Measurements from ENCODE around the gene RRP12. TPM values are rescaled to one million over a fixed set of nuclear protein-coding genes. Genes with fewer than 3 reads are reported as not detected.

RRP12 gene
- total and polyA plus RNA-seq, 2 of the 4 experiments (the other 2 are of a cell fraction), result 21.5 to 23.3 TPM

DNA sequence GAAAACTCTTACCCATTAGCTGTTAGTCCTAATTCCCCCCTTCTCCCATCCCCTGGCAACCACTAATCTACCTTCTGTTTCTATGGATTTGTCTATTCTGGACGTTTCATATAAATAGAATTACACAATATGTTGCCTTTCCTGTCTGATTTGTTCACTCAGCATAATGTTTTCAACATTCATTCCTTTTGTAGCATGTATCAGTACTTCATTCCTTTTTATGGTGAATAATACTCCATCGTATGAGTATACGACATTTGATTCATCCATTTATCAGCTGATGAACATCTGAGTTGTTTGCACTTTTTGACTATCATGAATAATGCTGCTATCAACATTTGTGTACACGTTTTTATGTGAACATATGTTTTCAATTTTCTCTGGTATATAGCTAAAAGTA is 86.5 kb downstream of the RRP12 start:
- ChIA-PET POLR2A (ENCODE audit: unreplicated experiment) (no interaction called here), CTCF (interaction anchor here (1.1 kb wide), 1 partner anchor 13 kb away, joined by 3 read pairs; no protein-coding TSS in a partner anchor)
- Histone ChIP-seq H3K23ac (ENCODE audit: low read depth, low read length) (no peak overlapping the region), H3K18ac (ENCODE audit: low read depth, low read length) (no peak overlapping the region), H4K91ac (ENCODE audit: insufficient read depth, low read depth, low read length) (no peak overlapping the region), H4K20me1 (ENCODE audit: insufficient read depth, low read length) (no peaks in the 10 kb centered on the region), H2AFZ (replicated peaks; ENCODE audit: low read length, poor library complexity) (no peak overlapping the region), H2AK9ac (replicated peaks; ENCODE audit: low read depth, low read length, poor library complexity) (no peak overlapping the region), H3K27me3 (ENCODE audit: control insufficient read depth, insufficient read depth, low read length) (no peaks in the 10 kb centered on the region), H2BK120ac (ENCODE audit: low read depth, low read length) (no peak overlapping the region), H3K4me2 (ENCODE audit: low read depth, low read length) (no peak overlapping the region), H3K56ac (ENCODE audit: extremely low read depth, insufficient read depth, low read length) (no peak overlapping the region), H3K4ac (ENCODE audit: low read depth, low read length) (no peak overlapping the region), H3K79me1 (ENCODE audit: low read depth in 1 of 2, low read length in 2 of 2) (no peaks in the 10 kb centered on the region), H4K8ac (ENCODE audit: low read depth in 2 of 2, low read length in 2 of 2) (no peak overlapping the region), H3K36me3 (ENCODE audit: control insufficient read depth, insufficient read depth, low read length) (no peaks in the 10 kb centered on the region), H4K5ac (ENCODE audit: low read depth, low read length) (no peak overlapping the region), H3K9ac (ENCODE audit: low read depth, low read length) (no peak overlapping the region), H3K27ac (ENCODE audit: insufficient read depth, low read length) (no peak overlapping the region), H2BK5ac (ENCODE audit: low read depth, low read length, poor library complexity, severe bottlenecking) (no peak overlapping the region), H2AK5ac (ENCODE audit: low read depth, low read length) (no peak overlapping the region), H3K14ac (replicated peaks; ENCODE audit: low read depth, low read length) (no peak overlapping the region), H3K9me1 (ENCODE audit: insufficient read depth, low read length) (no peaks in the 10 kb centered on the region), H2BK15ac (ENCODE audit: low read depth, low read length) (no peak overlapping the region), H3K4me1 (ENCODE audit: control insufficient read depth, insufficient read depth, low read length) (no peaks in the 10 kb centered on the region), H3K4me3 (ENCODE audit: insufficient read depth, low read depth, low read length) (no peak overlapping the region), H2BK20ac (ENCODE audit: low read depth, low read length) (no peak overlapping the region), H3K9me3 (ENCODE audit: control insufficient read depth, insufficient read depth, low read length) (no peaks in the 10 kb centered on the region)
- ATAC-seq (ENCODE audit: low read depth), result no peak
- in situ Hi-C loops (cut with MboI; ENCODE audit: low sequenced_read_pairs), result no loop called here
- TF ChIP-seq RCOR1 (IDR thresholded peaks at IDR 0.05; ENCODE audit: insufficient replicate concordance, low read length), result no peak
- TF ChIP-seq MXI1 (IDR thresholded peaks at IDR 0.05; ENCODE audit: borderline replicate concordance, low read depth, low read length), result no peak
- no peak for TF ChIP-seq RAD21 (IDR thresholded peaks at IDR 0.05; ENCODE audit: low read length)
- no peak for TF ChIP-seq POLR2A (IDR thresholded peaks at IDR 0.05; ENCODE audit: low read depth, low read length)
- TF ChIP-seq RFX5 (IDR thresholded peaks at IDR 0.05; ENCODE audit: low read depth, low read length), result no peak
- peak; percentile 24; the same call in 1 of the 2 replicates for TF ChIP-seq CEBPB (IDR thresholded peaks at IDR 0.05; ENCODE audit: low read depth, low read length)
- no TSS peak for BruUV-seq (replicated peaks)
- 100% methylated on average over 1 of the region's 4 CpGs; no CpG with 5 or more reads in 1 of the 2 experiments for WGBS, 2 experiments (ENCODE audit: extremely low coverage in 2 of 2, insufficient read length in 1 of 2)
- intact Hi-C loops (cut with micrococcal nuclease), result no loop called here
- dilution Hi-C loops (cut with HindIII; ENCODE audit: low sequenced_read_pairs, unreplicated experiment), result no loop called here
- DNase-seq, result no peak

All from IMR-90 (cell line).